Frontal cortex (tissue), 4 donors: Measurements from ENCODE around the gene SETBP1. TPM values are rescaled to one million over a fixed set of nuclear protein-coding genes. Genes with fewer than 3 reads are reported as not detected.

Experiments
- DNase-seq, 2 donors: peaks; one replicate each; pipeline ENCODE4 v3.0.0; 2012; ENCODE audit warnings: low spot score in 2 of 2
- FAIRE-seq: peaks from 2 replicates; lab custom pipeline; 2012; peaks lifted over from hg19 to GRCh38; lab: Jason Lieb, UNC
- total RNA-seq: library from RNA; depleted of rRNA; stranded (reverse); fragments of >200 nt; gene quantifications from one replicate; pipeline ENCODE4 v1.2.3, GENCODE V29; 2014
- donor health status: control.
- donor health status: control.
- donor health status: control.

The SETBP1 gene
- 34.2 TPM for total RNA-seq

GRCh38 chr18:44680273-44681075 is at the start of gene SETBP1:
Gene SETBP1, plus strand, starts transcription at chr18:44680888. Its CDS starts 20,459 bp downstream, at chr18:44701347.
- FAIRE-seq, result no peak
- peak; percentile 48 to 71 for DNase-seq

GRCh38 chr18:44632469-44633145 is 48.1 kb upstream of the SETBP1 start:
- DNase-seq, result no peak
- FAIRE-seq, result no peak

- FAIRE-seq (no peak), DNase-seq (no peak)
Measured at GRCh38 chr18:44635546-44635945, 45.1 kb upstream of the SETBP1 start.

GRCh38 chr18:44636241-44636640 is 44.4 kb upstream of the SETBP1 start:
- FAIRE-seq (no peak), DNase-seq (no peak)

- FAIRE-seq, result no peak
- no peak for DNase-seq
Measured at GRCh38 chr18:44637210-44638033, 43.3 kb upstream of the SETBP1 start.

- no peak for FAIRE-seq
- DNase-seq, result no peak
Measured at GRCh38 chr18:44638034-44638540, 42.6 kb upstream of the SETBP1 start.

- FAIRE-seq (no peak), DNase-seq (no peak)
Measured at GRCh38 chr18:44638811-44639210, 41.9 kb upstream of the SETBP1 start.

- FAIRE-seq, result no peak
- DNase-seq, result no peak
Measured at GRCh38 chr18:44643004-44643403, 37.7 kb upstream of the SETBP1 start.

GRCh38 chr18:44651478-44651877 is 29.2 kb upstream of the SETBP1 start:
- FAIRE-seq, result no peak
- DNase-seq, result no peak

- FAIRE-seq (no peak), DNase-seq (no peak)
Measured at GRCh38 chr18:44651918-44652572, 28.6 kb upstream of the SETBP1 start.

- no peak for DNase-seq
- no peak for FAIRE-seq
Measured at GRCh38 chr18:44652722-44653121, 28.0 kb upstream of the SETBP1 start.

- no peak for FAIRE-seq
- DNase-seq, result no peak
Measured at GRCh38 chr18:44654573-44654972, 26.1 kb upstream of the SETBP1 start.

GRCh38 chr18:44655435-44655834 is 25.3 kb upstream of the SETBP1 start:
- no peak for FAIRE-seq

GRCh38 chr18:44659771-44660170 is 20.9 kb upstream of the SETBP1 start:
- no peak for FAIRE-seq
- no peak for DNase-seq

More at GRCh38 chr18:44655435-44655834, 25.3 kb upstream of the SETBP1 start:
- DNase-seq, result no peak

- no peak for FAIRE-seq
Measured at GRCh38 chr18:44668270-44668975, 12.3 kb upstream of the SETBP1 start.

GRCh38 chr18:44671914-44672313 is 8.8 kb upstream of the SETBP1 start:
- FAIRE-seq, result no peak
- no peak for DNase-seq

More at GRCh38 chr18:44668270-44668975, 12.3 kb upstream of the SETBP1 start:
- no peak for DNase-seq

- FAIRE-seq (no peak), DNase-seq (no peak)
Measured at GRCh38 chr18:44672506-44672905, 8.2 kb upstream of the SETBP1 start.

- FAIRE-seq, result no peak
- DNase-seq, result no peak
Measured at GRCh38 chr18:44673256-44673880, 7.3 kb upstream of the SETBP1 start.

- FAIRE-seq, result no peak
Measured at GRCh38 chr18:44677933-44678332, 2.8 kb upstream of the SETBP1 start.

More at GRCh38 chr18:44677933-44678332, 2.8 kb upstream of the SETBP1 start:
- no peak for DNase-seq
